ENCODE measurements around the gene HIP1. TPM values are rescaled to one million over a fixed set of nuclear protein-coding genes. Genes with fewer than 3 reads are reported as not detected.

HIP1 gene
- polyA plus RNA-seq, 6 donors from 2014 or later: 2.5 to 7.8 (median 4.3) TPM

GRCh38 chr7:75650062-75650461, 88.7 kb downstream of the HIP1 start:
- H3K27me3 Mint-ChIP-seq: no peaks in the 10 kb centered on the region
- ATAC-seq (ENCODE audit: low read depth in 2 of 2) (no peak), DNase-seq (no peak)
- peaks cover 0 to 9% of the 10 kb centered on the region in 2 donors for H3K36me3 Mint-ChIP-seq
- no peak overlapping the region for H3K4me3 Mint-ChIP-seq
- H3K4me1 Mint-ChIP-seq: peaks cover 0 to 6% (median 5%) of the 10 kb centered on the region in 3 donors
- peaks cover 0 to 6% (median 0%) of the 10 kb centered on the region in 7 donors for H3K9me3 Mint-ChIP-seq
- H3K27ac Mint-ChIP-seq: no peak overlapping the region

DNA sequence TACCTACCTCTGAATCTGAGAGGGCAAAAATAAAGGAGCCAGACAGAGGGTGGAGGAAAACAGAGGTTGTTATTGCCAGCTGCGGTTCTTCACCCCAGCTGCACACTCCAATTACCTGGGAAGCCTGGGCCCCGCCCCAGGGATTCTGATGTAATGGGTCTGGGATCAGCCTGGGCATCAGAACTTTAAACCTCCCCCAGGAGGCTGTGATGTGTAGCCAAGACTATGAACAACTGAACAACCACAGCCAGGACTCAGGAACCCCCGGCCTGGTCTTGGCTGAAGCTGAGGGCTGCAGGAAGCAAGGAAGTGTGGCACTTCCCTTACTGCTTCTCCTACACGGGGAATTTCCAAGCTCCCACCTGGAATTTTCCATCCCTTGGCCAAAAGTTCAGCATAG, 89.3 kb downstream of the HIP1 start:
- Mint-ChIP-seq H3K4me1 (peaks cover 0 to 6% (median 5%) of the 10 kb centered on the region in 3 donors), H3K27ac (no peak overlapping the region), H3K9me3 (peaks cover 0 to 6% (median 0%) of the 10 kb centered on the region in 7 donors), H3K4me3 (no peak overlapping the region), H3K27me3 (no peaks in the 10 kb centered on the region), H3K36me3 (peaks cover 0 to 9% of the 10 kb centered on the region in 2 donors)
- DNase-seq (no peak), ATAC-seq (ENCODE audit: low read depth in 2 of 2) (no peak)

- ATAC-seq (ENCODE audit: low read depth in 2 of 2): no peak
- Mint-ChIP-seq H3K27me3 (no peaks in the 10 kb centered on the region), H3K27ac (peak overlapping the region in 2 of 6 donors; percentile 75 to 82), H3K4me1 (peaks cover under 1 to 6% (median 5%) of the 10 kb centered on the region in 3 donors), H3K36me3 (peaks cover 0 to 9% of the 10 kb centered on the region in 2 donors), H3K9me3 (peaks cover 0 to 6% (median 1%) of the 10 kb centered on the region in 7 donors), H3K4me3 (peak overlapping the region in 1 of 8 donors; percentile 47)
- no peak for DNase-seq
Observed at GRCh38 chr7:75647709-75648438, 90.9 kb downstream of the HIP1 start.

- Mint-ChIP-seq H3K9me3 (peaks cover 0 to 6% (median 1%) of the 10 kb centered on the region in 7 donors), H3K36me3 (peaks cover 0 to 9% of the 10 kb centered on the region in 2 donors), H3K27ac (no peak overlapping the region), H3K4me1 (peaks cover 5 to 10% (median 9%) of the 10 kb centered on the region in 3 donors), H3K27me3 (no peaks in the 10 kb centered on the region), H3K4me3 (no peak overlapping the region)
- ATAC-seq (ENCODE audit: low read depth in 2 of 2) (no peak), DNase-seq (no peak)
Observed at GRCh38 chr7:75646571-75647102, 92.1 kb downstream of the HIP1 start.

DNA sequence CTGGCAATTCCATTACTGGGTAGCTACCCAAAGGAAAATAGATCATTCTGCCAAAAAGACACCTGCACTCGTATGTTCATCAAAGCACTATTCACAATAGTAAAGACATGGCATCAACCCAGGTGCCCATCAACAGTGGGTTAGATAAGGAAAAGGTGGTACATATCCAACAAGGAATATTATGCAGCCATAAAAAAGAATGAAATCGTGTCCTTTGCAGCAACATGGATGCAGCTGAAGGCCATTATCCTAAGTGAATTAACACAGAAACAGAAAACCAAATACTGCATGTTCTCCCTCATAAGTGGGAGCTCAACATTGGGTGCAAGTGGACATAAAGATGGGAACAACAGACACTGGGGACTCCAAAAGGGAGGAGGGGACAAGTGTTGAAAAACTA, 93.2 kb downstream of the HIP1 start:
- Mint-ChIP-seq H3K36me3 (peaks cover 0 to 9% of the 10 kb centered on the region in 2 donors), H3K4me1 (peaks cover 5 to 10% (median 9%) of the 10 kb centered on the region in 3 donors), H3K27ac (no peak overlapping the region), H3K27me3 (no peaks in the 10 kb centered on the region), H3K9me3 (peaks cover 0 to 6% (median 1%) of the 10 kb centered on the region in 7 donors), H3K4me3 (no peak overlapping the region)
- DNase-seq (no peak), ATAC-seq (ENCODE audit: low read depth in 2 of 2) (no peak)

GRCh38 chr7:75644589-75644988, 94.2 kb downstream of the HIP1 start:
- Mint-ChIP-seq H3K9me3 (peaks cover 0 to 6% (median 1%) of the 10 kb centered on the region in 7 donors), H3K36me3 (peaks cover 0 to 9% of the 10 kb centered on the region in 2 donors), H3K4me3 (no peak overlapping the region), H3K27ac (no peak overlapping the region), H3K4me1 (peaks cover 12 to 15% (median 14%) of the 10 kb centered on the region in 3 donors), H3K27me3 (no peaks in the 10 kb centered on the region)
- no peak for ATAC-seq (ENCODE audit: low read depth in 2 of 2)
- no peak for DNase-seq

DNA sequence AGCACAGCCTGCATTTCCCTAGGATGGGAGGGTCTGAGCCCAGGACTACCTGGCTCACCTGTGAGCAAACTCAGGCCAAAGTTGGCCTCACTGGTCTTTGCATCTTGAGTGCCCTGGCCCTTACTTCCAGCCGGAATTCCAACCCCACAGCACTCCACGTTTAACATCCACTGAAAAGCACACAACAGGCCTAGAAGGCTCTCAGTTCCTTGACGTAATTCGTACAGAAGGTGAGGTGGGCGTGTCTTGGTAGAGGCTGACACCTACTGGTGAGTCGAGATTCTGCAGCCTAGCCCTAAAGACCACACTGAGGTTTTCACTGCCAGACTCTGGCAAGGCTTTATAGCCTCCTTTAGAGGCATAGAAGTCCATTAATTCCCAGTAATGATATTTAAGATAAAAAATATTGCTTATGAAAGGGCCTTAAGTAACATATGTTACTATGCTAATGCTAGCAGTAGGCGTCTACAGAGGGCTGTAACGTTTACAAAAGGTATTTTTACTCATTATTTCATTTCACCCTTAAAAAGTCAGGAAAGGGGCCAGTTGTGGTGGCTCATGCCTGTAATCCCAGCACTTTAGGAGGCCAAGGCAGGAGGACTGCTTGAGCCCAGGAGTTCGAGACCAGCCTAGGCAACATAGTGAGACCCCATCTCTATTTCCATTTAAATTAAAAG, 95.8 kb downstream of the HIP1 start:
- peaks cover 0 to 6% (median 1%) of the 10 kb centered on the region in 7 donors for H3K9me3 Mint-ChIP-seq
- H3K36me3 Mint-ChIP-seq: peaks cover 0 to 5% of the 10 kb centered on the region in 2 donors
- H3K4me3 Mint-ChIP-seq: peak overlapping the region in 3 of 8 donors; percentile 53 to 72 (median 65)
- peak; percentile 67 for DNase-seq
- H3K27me3 Mint-ChIP-seq: no peaks in the 10 kb centered on the region
- ATAC-seq (ENCODE audit: low read depth in 2 of 2): peak; percentile 84 to 91
- peak overlapping the region in 4 of 6 donors; percentile 30 to 88 (median 76) for H3K27ac Mint-ChIP-seq
- peaks cover 17 to 24% (median 18%) of the 10 kb centered on the region in 3 donors for H3K4me1 Mint-ChIP-seq

DNA sequence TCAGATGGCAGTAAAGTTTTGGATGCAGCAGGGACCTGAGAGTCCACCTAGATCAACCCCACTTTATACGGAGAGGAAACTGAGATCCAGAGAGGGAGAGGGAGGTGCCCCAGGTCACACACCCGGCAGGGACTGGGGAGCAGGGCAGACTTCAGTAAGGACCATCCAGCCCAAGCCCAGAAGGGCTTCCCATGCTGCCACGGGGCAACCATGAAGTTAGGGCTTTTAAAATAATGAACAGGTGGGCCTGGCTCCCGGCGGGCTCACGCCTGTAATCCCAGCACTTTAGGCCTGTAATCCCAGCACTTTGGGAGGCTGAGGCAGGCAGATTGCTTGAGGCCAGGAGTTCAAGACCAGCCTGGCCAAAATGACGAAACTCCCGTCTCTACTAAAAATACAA, 98.5 kb downstream of the HIP1 start:
- H3K36me3 Mint-ChIP-seq: no peaks in the 10 kb centered on the region
- peaks cover 13 to 27% (median 18%) of the 10 kb centered on the region in 3 donors for H3K4me1 Mint-ChIP-seq
- peak overlapping the region; percentile 77 to 92 (median 86) for H3K4me3 Mint-ChIP-seq
- no peaks in the 10 kb centered on the region for H3K27me3 Mint-ChIP-seq
- peak overlapping the region in 1 of 6 donors; percentile 70 for H3K27ac Mint-ChIP-seq
- peaks cover 0 to 6% (median 0%) of the 10 kb centered on the region in 7 donors for H3K9me3 Mint-ChIP-seq
- ATAC-seq (ENCODE audit: low read depth in 2 of 2): no peak
- DNase-seq: no peak

GRCh38 chr7:75639886-75640190, 98.9 kb downstream of the HIP1 start:
- H3K9me3 Mint-ChIP-seq: peaks cover 0 to 6% (median 0%) of the 10 kb centered on the region in 7 donors
- ATAC-seq (ENCODE audit: low read depth in 2 of 2) (no peak), DNase-seq (no peak)
- H3K36me3 Mint-ChIP-seq: no peaks in the 10 kb centered on the region
- H3K4me3 Mint-ChIP-seq: peak overlapping the region; percentile 77 to 92 (median 86)
- peak overlapping the region in 3 of 6 donors; percentile 70 to 84 (median 76) for H3K27ac Mint-ChIP-seq
- no peaks in the 10 kb centered on the region for H3K27me3 Mint-ChIP-seq
- peaks cover 13 to 27% (median 18%) of the 10 kb centered on the region in 3 donors for H3K4me1 Mint-ChIP-seq

- no peaks in the 10 kb centered on the region for H3K27me3 Mint-ChIP-seq
- ATAC-seq (ENCODE audit: low read depth in 2 of 2): peak; percentile 32 to 42
- DNase-seq: peak; percentile 26
- H3K4me1 Mint-ChIP-seq: peaks cover 13 to 27% (median 18%) of the 10 kb centered on the region in 3 donors
- H3K36me3 Mint-ChIP-seq: no peaks in the 10 kb centered on the region
- peak overlapping the region; percentile 77 to 92 (median 86) for H3K4me3 Mint-ChIP-seq
- H3K27ac Mint-ChIP-seq: peak overlapping the region; percentile 70 to 92 (median 76)
- H3K9me3 Mint-ChIP-seq: peaks cover 0 to 6% (median 0%) of the 10 kb centered on the region in 7 donors
Observed at GRCh38 chr7:75639071-75639885, 99.5 kb downstream of the HIP1 start.

DNA sequence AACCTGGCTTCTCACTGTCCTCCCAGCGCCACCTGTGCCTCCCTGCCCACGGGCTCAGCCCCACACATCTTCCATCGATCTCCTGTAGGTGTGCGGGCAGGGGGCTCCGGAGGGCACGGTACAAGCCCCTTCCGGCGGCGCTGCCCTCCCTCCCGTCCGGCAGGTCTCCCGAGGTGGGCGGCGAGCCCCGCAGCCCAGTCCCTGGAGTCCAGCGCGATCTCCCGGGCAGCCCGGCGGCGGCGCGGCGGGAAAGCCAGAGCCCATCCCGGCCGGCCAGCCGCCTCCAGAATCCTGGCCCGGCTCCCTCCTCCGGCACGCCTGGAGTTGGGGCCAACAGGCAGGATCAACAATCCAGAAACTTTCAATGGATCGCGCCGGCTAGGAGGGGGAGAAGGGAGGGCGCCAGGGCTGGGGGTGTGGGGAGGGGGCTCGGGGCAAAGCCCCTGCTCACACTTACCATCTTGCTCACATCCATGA, 100.1 kb downstream of the HIP1 start:
- Mint-ChIP-seq H3K27ac (peak overlapping the region in 2 of 6 donors; percentile 27 to 60), H3K4me3 (peak overlapping the region; percentile 66 to 86 (median 78)), H3K4me1 (peaks cover 13 to 28% (median 18%) of the 10 kb centered on the region in 3 donors), H3K36me3 (no peaks in the 10 kb centered on the region), H3K9me3 (peaks cover 0 to 6% (median 0%) of the 10 kb centered on the region in 7 donors), H3K27me3 (no peaks in the 10 kb centered on the region)
- DNase-seq: no peak
- peak in 1 of 2 donors; percentile 13 for ATAC-seq (ENCODE audit: low read depth in 2 of 2)

DNA sequence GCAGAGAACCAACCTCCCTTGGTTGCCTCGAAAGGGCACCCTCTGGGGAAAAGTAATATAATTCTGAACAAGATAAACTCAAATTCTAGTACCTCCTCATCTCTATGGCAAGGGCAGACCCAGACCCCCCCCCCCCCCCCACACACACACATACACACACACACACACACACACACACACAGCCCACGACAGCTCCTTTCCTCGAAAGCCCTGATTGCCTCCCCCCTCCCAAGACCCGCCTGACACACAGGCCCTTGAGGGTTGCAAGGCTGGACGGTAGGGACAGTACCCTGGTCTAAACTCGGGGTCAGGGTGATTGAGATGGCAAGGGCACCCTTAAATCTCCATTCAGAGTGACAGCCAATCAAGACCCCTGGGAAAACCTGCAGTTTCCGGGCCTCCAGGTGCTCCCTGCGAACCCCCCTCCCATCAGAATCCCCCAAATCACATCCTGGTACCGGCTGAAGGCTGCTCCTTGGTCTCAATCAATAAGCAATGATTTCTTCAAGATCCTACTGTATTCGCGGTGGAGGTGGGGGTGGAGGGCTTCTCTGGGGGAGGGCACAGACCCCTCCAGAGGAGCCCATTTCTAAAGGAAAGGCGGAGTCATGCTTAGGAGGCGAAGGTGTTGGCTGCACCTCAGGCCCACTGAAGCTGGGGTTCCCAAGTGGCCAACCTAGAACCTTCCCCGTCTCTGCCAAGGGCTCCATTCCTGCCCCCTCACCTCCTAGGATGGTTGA, 100.7 kb downstream of the HIP1 start:
- no peak for ATAC-seq (ENCODE audit: low read depth in 2 of 2)
- no peaks in the 10 kb centered on the region for H3K36me3 Mint-ChIP-seq
- H3K4me3 Mint-ChIP-seq: peak overlapping the region; percentile 66 to 86 (median 78)
- H3K9me3 Mint-ChIP-seq: peaks cover 0 to 2% (median 0%) of the 10 kb centered on the region in 7 donors
- peaks cover 13 to 33% (median 18%) of the 10 kb centered on the region in 3 donors for H3K4me1 Mint-ChIP-seq
- no peaks in the 10 kb centered on the region for H3K27me3 Mint-ChIP-seq
- no peak for DNase-seq
- H3K27ac Mint-ChIP-seq: peak overlapping the region in 2 of 6 donors; percentile 27 to 60
